Psoas muscle (tissue), 8 donors: ENCODE results near the gene PRKAR1A. TPM values are rescaled to one million over a fixed set of nuclear protein-coding genes. Genes with fewer than 3 reads are reported as not detected.

ENCODE experiments used
- ATAC-seq, 4 donors: fragments of 200-7000 bp; cut with Tn5 transposase; one replicate each; pipeline ENCODE4 v1.9.1; 2020; ENCODE audit warnings: moderate library complexity in 3 of 4, mild to moderate bottlenecking in 2 of 4
- DNase-seq, 2 donors: peaks; one replicate each; pipeline ENCODE4 v3.0.0-alpha.2; 2020
- H3K27ac ChIP-seq: fragments of 200-600 bp; one replicate; pipeline ENCODE4 v1.8.0; 2022
- H3K27me3 ChIP-seq, 3 donors: fragments of 200-600 bp in 1 of 3; one replicate each; pipeline versions ENCODE4 v1.6.1 to v1.8.0; 2013 to 2022; ENCODE audit warnings: low read length in 2 of 3, mild to moderate bottlenecking in 2 of 3, moderate library complexity in 1 of 3; ENCODE audit not compliant: insufficient read depth in 3 of 3
- H3K36me3 ChIP-seq, 2 donors: fragments of 200-600 bp in 1 of 2; one replicate each; pipeline versions ENCODE4 v1.6.1 to v1.8.0; 2013 to 2022; ENCODE audit warnings: low read depth in 1 of 2, mild to moderate bottlenecking in 1 of 2, moderate library complexity in 1 of 2; ENCODE audit not compliant: insufficient read depth in 1 of 2
- H3K4me1 ChIP-seq: fragments of 200-600 bp; one replicate; pipeline ENCODE4 v1.8.0; 2022
- H3K4me3 ChIP-seq: fragments of 200-600 bp; one replicate; pipeline ENCODE4 v1.8.0; 2022; ENCODE audit warnings: mild to moderate bottlenecking
- H3K9me3 ChIP-seq: fragments of 200-600 bp; one replicate; pipeline ENCODE4 v1.8.0; 2022
- WGBS, 3 donors: extraction: QIAGEN DNeasy Blood & Tissue Kit; methylation state at CpG; one replicate each; pipeline versions ENCODE4 v1.1.6 to v1.1.7; 2013; 5-methylcytosine and 5-hydroxymethylcytosine counted together
- intact Hi-C, 2 donors: fragments of 100-400 bp; cut with DNase I; formaldehyde crosslinking; loops; one replicate each; pipeline versions ENCODE4 v1.11.0 to v1.14.2; 2022
- polyA plus RNA-seq, 3 donors: library from polyadenylated mRNA; stranded (reverse); fragments of 200-250 nt; gene quantifications; one replicate each; pipeline ENCODE4 v1.2.3, GENCODE V29; 2013
- total RNA-seq, 4 donors: library from RNA; stranded (reverse); fragmentation: NEBNext Ultra II Directional in 2 of 4; extraction: Animal tissue kit (Norgen Biotek cat#: 25700) in 2 of 4; gene quantifications; one replicate each; pipeline versions ENCODE4 v1.2.1 to v1.2.4, GENCODE V29; 2021 to 2023
- TF ChIP-seq, protein P1 (sequence below): fragments of 200-600 bp; IDR thresholded peaks from one replicate; pipeline ENCODE4 v1.8.0; 2022; ENCODE audit warnings: antibody characterized with exemption
- donor health status: healthy with polysubstance abuse.
- donor health status: DM: no; HTN: no; CAD: no; lungs with moderate emphysema.
- donor health status: Bipolar disorder and iron deficiency.
- donor health status: healthy.
- donor health status: DM: yes; HTN: yes; CAD: no.
- donor health status: DM: no; HTN: no; CAD: no.
- donor health status: DM: no; HTN: no; CAD: no.
- donor health status: DM: yes; HTN: yes; CAD: no.

PRKAR1A gene
- total and polyA plus RNA-seq, 7 donors, result 145 to 2,295 (median 386) TPM

GRCh38 chr17:68527314-68527713, 15.1 kb downstream of the PRKAR1A start:
- Histone ChIP-seq H3K27ac (no peak overlapping the region), H3K27me3 (no peaks in the 10 kb centered on the region), H3K4me1 (peaks cover 15% of the 10 kb centered on the region), H3K9me3 (no peaks in the 10 kb centered on the region), H3K4me3 (no peak overlapping the region), H3K36me3 (peaks cover 21 to 100% of the 10 kb centered on the region in 2 donors)
- WGBS, 3 donors, result 81 to 86% (median 82%) methylated on average over 4 of the region's 4 CpGs
- intact Hi-C loops, result loop anchor here in 1 of 2 donors (10.0 kb wide), 1 partner anchor 717 kb away; no protein-coding TSS in a partner anchor
- TF ChIP-seq, protein P1, sequence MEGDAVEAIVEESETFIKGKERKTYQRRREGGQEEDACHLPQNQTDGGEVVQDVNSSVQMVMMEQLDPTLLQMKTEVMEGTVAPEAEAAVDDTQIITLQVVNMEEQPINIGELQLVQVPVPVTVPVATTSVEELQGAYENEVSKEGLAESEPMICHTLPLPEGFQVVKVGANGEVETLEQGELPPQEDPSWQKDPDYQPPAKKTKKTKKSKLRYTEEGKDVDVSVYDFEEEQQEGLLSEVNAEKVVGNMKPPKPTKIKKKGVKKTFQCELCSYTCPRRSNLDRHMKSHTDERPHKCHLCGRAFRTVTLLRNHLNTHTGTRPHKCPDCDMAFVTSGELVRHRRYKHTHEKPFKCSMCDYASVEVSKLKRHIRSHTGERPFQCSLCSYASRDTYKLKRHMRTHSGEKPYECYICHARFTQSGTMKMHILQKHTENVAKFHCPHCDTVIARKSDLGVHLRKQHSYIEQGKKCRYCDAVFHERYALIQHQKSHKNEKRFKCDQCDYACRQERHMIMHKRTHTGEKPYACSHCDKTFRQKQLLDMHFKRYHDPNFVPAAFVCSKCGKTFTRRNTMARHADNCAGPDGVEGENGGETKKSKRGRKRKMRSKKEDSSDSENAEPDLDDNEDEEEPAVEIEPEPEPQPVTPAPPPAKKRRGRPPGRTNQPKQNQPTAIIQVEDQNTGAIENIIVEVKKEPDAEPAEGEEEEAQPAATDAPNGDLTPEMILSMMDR, result no peak
- DNase-seq, result no peak
- ATAC-seq, result no peak

GRCh38 chr17:68531252-68531651, 19.0 kb downstream of the PRKAR1A start:
- 79 to 88% (median 79%) methylated on average over 4 of the region's 4 CpGs for WGBS, 3 donors
- TF ChIP-seq, protein P1, result no peak
- Histone ChIP-seq H3K27ac (no peak overlapping the region), H3K9me3 (no peaks in the 10 kb centered on the region), H3K4me1 (no peaks in the 10 kb centered on the region), H3K36me3 (peaks cover 11 to 100% of the 10 kb centered on the region in 2 donors), H3K27me3 (no peaks in the 10 kb centered on the region), H3K4me3 (no peak overlapping the region)
- ATAC-seq (no peak), DNase-seq (no peak)
- intact Hi-C loops, result no loop called here

GRCh38 chr17:68532826-68533225, 20.6 kb downstream of the PRKAR1A start:
- no peak for ATAC-seq
- DNase-seq, result no peak
- H3K27me3 ChIP-seq, result no peaks in the 10 kb centered on the region
- TF ChIP-seq, protein P1, result no peak
- peaks cover 18 to 100% of the 10 kb centered on the region in 2 donors for H3K36me3 ChIP-seq
- H3K4me3 ChIP-seq, result no peak overlapping the region
- H3K9me3 ChIP-seq, result no peaks in the 10 kb centered on the region
- peaks cover 7% of the 10 kb centered on the region for H3K4me1 ChIP-seq
- intact Hi-C loops, result no loop called here
- WGBS, 3 donors, result 80 to 94% (median 88%) methylated on average over 3 of the region's 3 CpGs
- no peak overlapping the region for H3K27ac ChIP-seq

- Histone ChIP-seq H3K9me3 (no peaks in the 10 kb centered on the region), H3K27me3 (no peaks in the 10 kb centered on the region), H3K4me3 (no peak overlapping the region), H3K36me3 (peaks cover 14 to 100% of the 10 kb centered on the region in 2 donors), H3K4me1 (peaks cover 11% of the 10 kb centered on the region), H3K27ac (no peak overlapping the region)
- TF ChIP-seq, protein P1, result peak; percentile 34
- no peak for DNase-seq
- WGBS, 3 donors, result 68 to 78% (median 69%) methylated on average over 6 of the region's 6 CpGs
- ATAC-seq, result no peak
- intact Hi-C loops, result no loop called here
Observed at GRCh38 chr17:68533887-68534694, 21.9 kb downstream of the PRKAR1A start.
